Progenitor cell of endocrine pancreas (in vitro differentiated cells): ENCODE data around the gene ARID1B. TPM values are rescaled to one million over a fixed set of nuclear protein-coding genes. Genes with fewer than 3 reads are reported as not detected.
A peak's percentile ranks its signal among the peaks of the same experiment; 100 is the strongest.

Experiments used
- DNase-seq: peaks from one replicate; pipeline ENCODE4 v3.0.0; 2021; ENCODE audit warnings: low spot score; ENCODE audit not compliant: unreplicated experiment
- H3K27ac Mint-ChIP-seq: 2 replicates; pipeline ENCODE4 v1.8.0; 2021; ENCODE audit warnings: mild to moderate bottlenecking, moderate library complexity, mixed read lengths
- H3K27me3 Mint-ChIP-seq: 2 replicates; pipeline ENCODE4 v1.8.0; 2021; ENCODE audit warnings: mixed read lengths
- H3K36me3 Mint-ChIP-seq: 2 replicates; pipeline ENCODE4 v1.8.0; 2022; ENCODE audit warnings: mixed read lengths; ENCODE audit not compliant: insufficient read depth
- H3K4me1 Mint-ChIP-seq: 2 replicates; pipeline ENCODE4 v1.8.0; 2021; ENCODE audit warnings: low read depth, mixed read lengths
- H3K4me3 Mint-ChIP-seq: 2 replicates; pipeline ENCODE4 v1.8.0; 2021; ENCODE audit warnings: low read depth, mild to moderate bottlenecking, moderate library complexity, mixed read lengths
- H3K9me3 Mint-ChIP-seq: 2 replicates; pipeline ENCODE4 v1.8.0; 2021; ENCODE audit warnings: low read depth, mixed read lengths
- CTCF ChIP-seq: fragments of 200-600 bp; sonication (generic); IDR thresholded peaks from one replicate; pipeline ENCODE4 v1.5.0; 2021; ENCODE audit warnings: antibody characterized with exemption, mild to moderate bottlenecking; ENCODE audit not compliant: unreplicated experiment
- total RNA-seq: library from RNA; stranded (reverse); gene quantifications from 2 replicates; pipeline ENCODE4 v1.2.1, GENCODE V29; 2021

ARID1B gene
- total RNA-seq, 1 donor from 2014 or later, result 152 TPM

- Mint-ChIP-seq H3K27ac (no peak overlapping the region), H3K9me3 (no peaks in the 10 kb centered on the region), H3K27me3 (no peaks in the 10 kb centered on the region), H3K36me3 (no peaks in the 10 kb centered on the region), H3K4me3 (no peak overlapping the region), H3K4me1 (peaks cover 6% of the 10 kb centered on the region)
- no peak for DNase-seq
- TF ChIP-seq CTCF, result no peak
Observed at GRCh38 chr6:157215717-157216116, 438.5 kb downstream of the ARID1B start.

- Mint-ChIP-seq H3K4me1 (peaks cover 8% of the 10 kb centered on the region), H3K27ac (peak overlapping the region; percentile 37)
- no peak for DNase-seq
Observed at GRCh38 chr6:157216570-157216969, 439.4 kb downstream of the ARID1B start.

GRCh38 chr6:157217198-157217893 is 440.2 kb downstream of the ARID1B start:
- Mint-ChIP-seq H3K27me3 (peaks cover 1% of the 10 kb centered on the region), H3K4me3 (no peak overlapping the region), H3K36me3 (no peaks in the 10 kb centered on the region), H3K9me3 (no peaks in the 10 kb centered on the region), H3K27ac (no peak overlapping the region), H3K4me1 (peaks cover 9% of the 10 kb centered on the region)
- no peak for DNase-seq
- TF ChIP-seq CTCF, result no peak

More at GRCh38 chr6:157216570-157216969, 439.4 kb downstream of the ARID1B start:
- Mint-ChIP-seq H3K9me3 (no peaks in the 10 kb centered on the region), H3K36me3 (no peaks in the 10 kb centered on the region), H3K27me3 (no peaks in the 10 kb centered on the region), H3K4me3 (no peak overlapping the region)
- no peak for TF ChIP-seq CTCF

GRCh38 chr6:157217894-157218370 is 440.8 kb downstream of the ARID1B start:
- H3K9me3 Mint-ChIP-seq, result no peaks in the 10 kb centered on the region
- H3K4me1 Mint-ChIP-seq, result peaks cover 10% of the 10 kb centered on the region
- TF ChIP-seq CTCF, result no peak
- peaks cover 5% of the 10 kb centered on the region for H3K27me3 Mint-ChIP-seq
- DNase-seq, result no peak
- no peak overlapping the region for H3K27ac Mint-ChIP-seq
- H3K36me3 Mint-ChIP-seq, result no peaks in the 10 kb centered on the region
- H3K4me3 Mint-ChIP-seq, result no peak overlapping the region

- peaks cover 10% of the 10 kb centered on the region for H3K4me1 Mint-ChIP-seq
- no peak for TF ChIP-seq CTCF
- no peak for DNase-seq
- H3K4me3 Mint-ChIP-seq, result no peak overlapping the region
- no peaks in the 10 kb centered on the region for H3K9me3 Mint-ChIP-seq
- H3K36me3 Mint-ChIP-seq, result peaks cover under 1% of the 10 kb centered on the region
- peaks cover 7% of the 10 kb centered on the region for H3K27me3 Mint-ChIP-seq
- H3K27ac Mint-ChIP-seq, result no peak overlapping the region
Observed at GRCh38 chr6:157218371-157219198, 441.4 kb downstream of the ARID1B start.
